Panc1 (cell line): ENCODE measurements around the gene LRRC27. TPM values are rescaled to one million over a fixed set of nuclear protein-coding genes. Genes with fewer than 3 reads are reported as not detected.

Experiments used
- ATAC-seq: fragments of 200-7000 bp; cut with Tn5 transposase; 2 replicates; pipeline ENCODE4 v1.9.1; 2020; ENCODE audit warnings: mild to moderate bottlenecking, moderate library complexity
- BruUV-seq: library from RNA; stranded (reverse); fragments of 400-500 nt; replicated peaks from 2 replicates; lab custom pipeline; 2021; lab: Mats Ljungman, UMichigan
- CTCF ChIA-PET: fragments of 300-600 bp; sonication (Branson Sonifier 250); formaldehyde crosslinking; loops from one replicate; lab custom pipeline; 2022; ENCODE audit warnings: antibody characterized with exemption; lab: Charles Lee
- POLR2A ChIA-PET: fragments of 300-600 bp; sonication (Branson Sonifier 250); formaldehyde crosslinking; loops from one replicate; lab custom pipeline; 2022; ENCODE audit warnings: antibody characterized with exemption; lab: Charles Lee
- DNase-seq: peaks from one replicate; pipeline ENCODE4 v3.0.0-alpha.2; 2010; ENCODE audit warnings: low read depth, low spot score
- H3K27ac ChIP-seq: 2 replicates; pipeline ENCODE4 v1.5.1; 2011; ENCODE audit warnings: mild to moderate bottlenecking, low read length, inconsistent platforms
- H3K27me3 ChIP-seq: fragments of 200-500 bp; sonication (Bioruptor generic); 2 replicates; pipeline ENCODE4 v1.6.0; 2014; ENCODE audit warnings: low read length, inconsistent platforms; ENCODE audit not compliant: control insufficient read depth, insufficient read depth
- H3K36me3 ChIP-seq: fragments of 200-500 bp; sonication (Bioruptor generic); 2 replicates; pipeline ENCODE4 v1.5.1; 2014; ENCODE audit warnings: inconsistent platforms, mild to moderate bottlenecking, low read length, moderate library complexity; ENCODE audit not compliant: control insufficient read depth, insufficient read depth
- H3K4me1 ChIP-seq: 2 replicates; pipeline ENCODE4 v1.5.1; 2011; ENCODE audit warnings: inconsistent platforms, mild to moderate bottlenecking, low read length, moderate library complexity; ENCODE audit not compliant: control insufficient read depth, insufficient read depth
- H3K4me3 ChIP-seq, 2 experiments: 2 replicates each; pipeline ENCODE4 v1.5.1; 2011 to 2012; ENCODE audit warnings: low read depth in 2 of 2, low read length in 2 of 2, mild to moderate bottlenecking in 2 of 2, inconsistent platforms in 1 of 2, moderate library complexity in 1 of 2
- H3K9me3 ChIP-seq: fragments of 200-500 bp; sonication (Bioruptor generic); 2 replicates; pipeline ENCODE4 v1.5.1; 2014; ENCODE audit warnings: low read depth, mild to moderate bottlenecking, inconsistent platforms, low read length, moderate library complexity; ENCODE audit not compliant: control insufficient read depth, insufficient read depth
- POLR2AphosphoS5 ChIP-seq: IDR thresholded peaks from 2 replicates; pipeline ENCODE4 v1.6.1; 2012; ENCODE audit warnings: mild to moderate bottlenecking, low read depth, low read length, moderate library complexity
- SIN3A ChIP-seq: IDR thresholded peaks from 2 replicates; pipeline ENCODE4 v1.6.1; 2012; ENCODE audit warnings: low read depth, mild to moderate bottlenecking, low read length, moderate library complexity, borderline replicate concordance; ENCODE audit not compliant: insufficient read depth
- TCF7L2 ChIP-seq: IDR thresholded peaks from 2 replicates; pipeline ENCODE4 v1.6.1; 2011; ENCODE audit warnings: mild to moderate bottlenecking, low read depth, low read length, inconsistent platforms
- in situ Hi-C: cut with HindIII; loops from 2 replicates; pipeline ENCODE4 v1.10.0; 2016; ENCODE audit warnings: low sequenced_read_pairs, low pct_unique_long_range_greater_than_20kb
- intact Hi-C: fragments of 100-400 bp; cut with micrococcal nuclease; formaldehyde crosslinking; loops from one replicate; pipeline ENCODE4 v1.10.0; 2022; ENCODE audit not compliant: unreplicated experiment
- total RNA-seq: library from RNA; stranded (reverse); gene quantifications from one replicate; pipeline ENCODE4 v1.2.1, GENCODE V29; 2021; ENCODE audit not compliant: unreplicated experiment
- TF ChIP-seq, protein P1 (sequence below), 2 experiments: IDR thresholded peaks; 2 replicates each; pipeline ENCODE4 v1.6.1; 2011 to 2012; ENCODE audit warnings: low read depth in 2 of 2, control low read depth in 1 of 2, low read length in 1 of 2, mild to moderate bottlenecking in 1 of 2, moderate library complexity in 1 of 2; ENCODE audit not compliant: insufficient read depth in 1 of 2
- TF ChIP-seq, protein P2 (sequence below): fragments of 450-650 bp; IDR thresholded peaks from 2 replicates; pipeline ENCODE4 v1.5.1; 2017; ENCODE audit warnings: mild to moderate bottlenecking

LRRC27 gene
- total RNA-seq, 1 experiment from 2014 or later, result 15.7 TPM

DNA sequence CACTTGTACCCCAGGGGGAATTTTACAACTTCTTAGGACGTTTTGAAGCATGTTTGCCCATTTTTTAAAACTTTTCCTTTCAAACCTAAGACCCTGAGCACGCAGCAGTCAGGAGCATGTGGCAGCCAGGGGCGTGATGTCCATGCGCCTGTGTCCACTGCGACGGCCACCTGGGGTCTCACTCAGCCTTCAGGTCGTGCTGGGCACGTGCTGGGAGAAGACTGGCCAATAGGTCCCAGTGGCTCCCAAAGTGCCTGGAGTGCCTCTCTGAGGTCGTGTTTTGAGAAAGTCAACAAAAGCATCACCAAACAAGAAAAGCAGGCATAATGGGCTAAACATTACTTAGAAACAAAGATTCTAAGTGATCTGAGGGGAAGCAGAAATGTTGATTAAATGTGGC lies 14.8 kb downstream of the LRRC27 start:
- no peaks in the 10 kb centered on the region for H3K4me1 ChIP-seq
- H3K27ac ChIP-seq, result no peak overlapping the region
- no peak for ATAC-seq
- ChIA-PET CTCF (no interaction called here), POLR2A (no interaction called here)
- H3K36me3 ChIP-seq, result no peaks in the 10 kb centered on the region
- in situ Hi-C loops (no loop called here), intact Hi-C loops (no loop called here)
- BruUV-seq, result no TSS peak
- no peaks in the 10 kb centered on the region for H3K9me3 ChIP-seq
- DNase-seq, result no peak
- H3K27me3 ChIP-seq, result no peaks in the 10 kb centered on the region
- TF ChIP-seq, protein P1, sequence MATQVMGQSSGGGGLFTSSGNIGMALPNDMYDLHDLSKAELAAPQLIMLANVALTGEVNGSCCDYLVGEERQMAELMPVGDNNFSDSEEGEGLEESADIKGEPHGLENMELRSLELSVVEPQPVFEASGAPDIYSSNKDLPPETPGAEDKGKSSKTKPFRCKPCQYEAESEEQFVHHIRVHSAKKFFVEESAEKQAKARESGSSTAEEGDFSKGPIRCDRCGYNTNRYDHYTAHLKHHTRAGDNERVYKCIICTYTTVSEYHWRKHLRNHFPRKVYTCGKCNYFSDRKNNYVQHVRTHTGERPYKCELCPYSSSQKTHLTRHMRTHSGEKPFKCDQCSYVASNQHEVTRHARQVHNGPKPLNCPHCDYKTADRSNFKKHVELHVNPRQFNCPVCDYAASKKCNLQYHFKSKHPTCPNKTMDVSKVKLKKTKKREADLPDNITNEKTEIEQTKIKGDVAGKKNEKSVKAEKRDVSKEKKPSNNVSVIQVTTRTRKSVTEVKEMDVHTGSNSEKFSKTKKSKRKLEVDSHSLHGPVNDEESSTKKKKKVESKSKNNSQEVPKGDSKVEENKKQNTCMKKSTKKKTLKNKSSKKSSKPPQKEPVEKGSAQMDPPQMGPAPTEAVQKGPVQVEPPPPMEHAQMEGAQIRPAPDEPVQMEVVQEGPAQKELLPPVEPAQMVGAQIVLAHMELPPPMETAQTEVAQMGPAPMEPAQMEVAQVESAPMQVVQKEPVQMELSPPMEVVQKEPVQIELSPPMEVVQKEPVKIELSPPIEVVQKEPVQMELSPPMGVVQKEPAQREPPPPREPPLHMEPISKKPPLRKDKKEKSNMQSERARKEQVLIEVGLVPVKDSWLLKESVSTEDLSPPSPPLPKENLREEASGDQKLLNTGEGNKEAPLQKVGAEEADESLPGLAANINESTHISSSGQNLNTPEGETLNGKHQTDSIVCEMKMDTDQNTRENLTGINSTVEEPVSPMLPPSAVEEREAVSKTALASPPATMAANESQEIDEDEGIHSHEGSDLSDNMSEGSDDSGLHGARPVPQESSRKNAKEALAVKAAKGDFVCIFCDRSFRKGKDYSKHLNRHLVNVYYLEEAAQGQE (IDR thresholded peaks at IDR 0.05; ENCODE audit: insufficient read depth in 1 of 2, low read depth in 2 of 2, low read length in 1 of 2), result no peak
- TF ChIP-seq SIN3A, result no peak
- TF ChIP-seq POLR2AphosphoS5, result no peak
- TF ChIP-seq, protein P2, sequence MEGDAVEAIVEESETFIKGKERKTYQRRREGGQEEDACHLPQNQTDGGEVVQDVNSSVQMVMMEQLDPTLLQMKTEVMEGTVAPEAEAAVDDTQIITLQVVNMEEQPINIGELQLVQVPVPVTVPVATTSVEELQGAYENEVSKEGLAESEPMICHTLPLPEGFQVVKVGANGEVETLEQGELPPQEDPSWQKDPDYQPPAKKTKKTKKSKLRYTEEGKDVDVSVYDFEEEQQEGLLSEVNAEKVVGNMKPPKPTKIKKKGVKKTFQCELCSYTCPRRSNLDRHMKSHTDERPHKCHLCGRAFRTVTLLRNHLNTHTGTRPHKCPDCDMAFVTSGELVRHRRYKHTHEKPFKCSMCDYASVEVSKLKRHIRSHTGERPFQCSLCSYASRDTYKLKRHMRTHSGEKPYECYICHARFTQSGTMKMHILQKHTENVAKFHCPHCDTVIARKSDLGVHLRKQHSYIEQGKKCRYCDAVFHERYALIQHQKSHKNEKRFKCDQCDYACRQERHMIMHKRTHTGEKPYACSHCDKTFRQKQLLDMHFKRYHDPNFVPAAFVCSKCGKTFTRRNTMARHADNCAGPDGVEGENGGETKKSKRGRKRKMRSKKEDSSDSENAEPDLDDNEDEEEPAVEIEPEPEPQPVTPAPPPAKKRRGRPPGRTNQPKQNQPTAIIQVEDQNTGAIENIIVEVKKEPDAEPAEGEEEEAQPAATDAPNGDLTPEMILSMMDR, result no peak
- TF ChIP-seq TCF7L2, result no peak
- no peak overlapping the region for H3K4me3 ChIP-seq

DNA sequence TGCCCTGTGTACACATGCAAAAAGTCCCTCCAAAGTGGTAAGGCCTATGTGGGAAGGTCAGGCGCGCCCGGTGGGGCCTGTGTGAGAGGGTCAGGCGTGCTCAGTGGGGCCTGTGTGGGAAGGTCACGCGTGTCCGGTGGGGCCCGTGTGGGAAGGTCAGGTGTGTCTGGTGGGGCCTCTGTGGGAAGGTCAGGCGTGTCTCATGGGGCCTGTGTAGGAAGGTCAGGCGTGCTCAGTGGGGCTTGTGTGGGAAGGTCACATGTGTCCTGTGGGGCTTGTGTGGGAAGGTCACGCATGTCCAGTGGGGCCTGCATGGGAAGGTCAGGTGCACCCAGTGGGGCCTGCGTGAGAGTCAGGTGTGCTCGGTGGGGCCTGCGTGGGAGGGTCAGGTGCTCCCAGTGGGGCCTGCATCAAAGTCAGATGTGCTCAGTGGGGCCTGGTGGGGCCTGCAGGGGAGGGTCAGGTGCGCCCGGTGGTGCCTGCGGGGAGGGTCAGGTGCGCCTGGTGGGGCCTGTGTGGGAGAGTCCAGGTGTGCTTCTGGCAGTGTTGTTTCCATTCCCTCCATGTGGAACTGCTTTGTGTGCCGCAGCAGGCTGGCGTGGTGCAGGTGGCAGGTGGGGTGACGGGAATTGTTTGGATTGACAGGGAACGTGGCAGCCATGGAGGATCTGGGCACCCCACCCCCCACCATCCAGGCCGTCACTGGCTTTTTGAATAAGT lies 15.4 kb downstream of the LRRC27 start:
- BruUV-seq, result no TSS peak
- Histone ChIP-seq H3K27me3 (no peaks in the 10 kb centered on the region), H3K27ac (no peak overlapping the region), H3K36me3 (no peaks in the 10 kb centered on the region), H3K4me3 (no peak overlapping the region), H3K4me1 (no peaks in the 10 kb centered on the region), H3K9me3 (no peaks in the 10 kb centered on the region)
- ATAC-seq, result no peak
- TF ChIP-seq, protein P2, result no peak
- no peak for TF ChIP-seq SIN3A
- TF ChIP-seq, protein P1 (IDR thresholded peaks at IDR 0.05; ENCODE audit: insufficient read depth in 1 of 2, low read depth in 2 of 2, low read length in 1 of 2), result no peak
- TF ChIP-seq POLR2AphosphoS5, result no peak
- TF ChIP-seq TCF7L2, result no peak
- ChIA-PET POLR2A (no interaction called here), CTCF (no interaction called here)
- intact Hi-C loops (no loop called here), in situ Hi-C loops (no loop called here)
- DNase-seq, result no peak
